ENCODE measurements around the gene TUBGCP2.

The TUBGCP2 gene

GRCh38 chr10:133308421-133309099 is at the start of gene TUBGCP2, which contains the start of gene ZNF511 (continued):
- TF ChIP-seq ZNF280C (tag by site-specific recombination; IDR thresholded peaks at IDR 0.05), result no peak
- no peak for TF ChIP-seq ZNF555 (tag by site-specific recombination; conservative IDR thresholded peaks at IDR 0.05)
- no peak for TF ChIP-seq ZBTB17 (tag by site-specific recombination; IDR thresholded peaks at IDR 0.05)
- no peak for TF ChIP-seq ZNF155 (tag by site-specific recombination; IDR thresholded peaks at IDR 0.05)
- peak; percentile 81 for TF ChIP-seq ZBTB26 (tag by site-specific recombination; optimal IDR thresholded peaks at IDR 0.05)
- no peak for TF ChIP-seq ZNF645 (tag by site-specific recombination; IDR thresholded peaks at IDR 0.05)
- no peak for TF ChIP-seq ZNF23 (tag by site-specific recombination; IDR thresholded peaks at IDR 0.05; ENCODE audit: borderline replicate concordance)
- TF ChIP-seq ZNF362 (tag by site-specific recombination; IDR thresholded peaks at IDR 0.05), result no peak
- TF ChIP-seq, protein P1, sequence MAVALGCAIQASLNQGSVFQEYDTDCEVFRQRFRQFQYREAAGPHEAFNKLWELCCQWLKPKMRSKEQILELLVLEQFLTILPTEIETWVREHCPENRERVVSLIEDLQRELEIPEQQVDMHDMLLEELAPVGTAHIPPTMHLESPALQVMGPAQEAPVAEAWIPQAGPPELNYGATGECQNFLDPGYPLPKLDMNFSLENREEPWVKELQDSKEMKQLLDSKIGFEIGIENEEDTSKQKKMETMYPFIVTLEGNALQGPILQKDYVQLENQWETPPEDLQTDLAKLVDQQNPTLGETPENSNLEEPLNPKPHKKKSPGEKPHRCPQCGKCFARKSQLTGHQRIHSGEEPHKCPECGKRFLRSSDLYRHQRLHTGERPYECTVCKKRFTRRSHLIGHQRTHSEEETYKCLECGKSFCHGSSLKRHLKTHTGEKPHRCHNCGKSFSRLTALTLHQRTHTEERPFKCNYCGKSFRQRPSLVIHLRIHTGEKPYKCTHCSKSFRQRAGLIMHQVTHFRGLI (tag by site-specific recombination; IDR thresholded peaks at IDR 0.05), result no peak; the same call in 1 of the 2 replicates
- no peak for TF ChIP-seq AEBP2 (tag by site-specific recombination; IDR thresholded peaks at IDR 0.05; ENCODE audit: borderline replicate concordance)
- no peak for TF ChIP-seq ZNF610 (tag by site-specific recombination; IDR thresholded peaks at IDR 0.05; ENCODE audit: borderline replicate concordance)
- no peak for TF ChIP-seq ZNF366 (tag by site-specific recombination; conservative IDR thresholded peaks at IDR 0.05)
- TF ChIP-seq ZNF626 (tag by site-specific recombination; IDR thresholded peaks at IDR 0.05), result no peak; the same call in 1 of the 2 replicates
- TF ChIP-seq SCRT1 (tag by site-specific recombination; IDR thresholded peaks at IDR 0.05; ENCODE audit: borderline replicate concordance), result no peak
- TF ChIP-seq, protein P2, sequence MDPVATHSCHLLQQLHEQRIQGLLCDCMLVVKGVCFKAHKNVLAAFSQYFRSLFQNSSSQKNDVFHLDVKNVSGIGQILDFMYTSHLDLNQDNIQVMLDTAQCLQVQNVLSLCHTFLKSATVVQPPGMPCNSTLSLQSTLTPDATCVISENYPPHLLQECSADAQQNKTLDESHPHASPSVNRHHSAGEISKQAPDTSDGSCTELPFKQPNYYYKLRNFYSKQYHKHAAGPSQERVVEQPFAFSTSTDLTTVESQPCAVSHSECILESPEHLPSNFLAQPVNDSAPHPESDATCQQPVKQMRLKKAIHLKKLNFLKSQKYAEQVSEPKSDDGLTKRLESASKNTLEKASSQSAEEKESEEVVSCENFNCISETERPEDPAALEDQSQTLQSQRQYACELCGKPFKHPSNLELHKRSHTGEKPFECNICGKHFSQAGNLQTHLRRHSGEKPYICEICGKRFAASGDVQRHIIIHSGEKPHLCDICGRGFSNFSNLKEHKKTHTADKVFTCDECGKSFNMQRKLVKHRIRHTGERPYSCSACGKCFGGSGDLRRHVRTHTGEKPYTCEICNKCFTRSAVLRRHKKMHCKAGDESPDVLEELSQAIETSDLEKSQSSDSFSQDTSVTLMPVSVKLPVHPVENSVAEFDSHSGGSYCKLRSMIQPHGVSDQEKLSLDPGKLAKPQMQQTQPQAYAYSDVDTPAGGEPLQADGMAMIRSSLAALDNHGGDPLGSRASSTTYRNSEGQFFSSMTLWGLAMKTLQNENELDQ (tag by site-specific recombination; IDR thresholded peaks at IDR 0.05; ENCODE audit: low read depth), result no peak
- TF ChIP-seq ZNF112 (tag by site-specific recombination; IDR thresholded peaks at IDR 0.05), result no peak
- no peak for TF ChIP-seq SETDB1 (IDR thresholded peaks at IDR 0.05; ENCODE audit: insufficient read length, low read length)
- TF ChIP-seq ZNF530 (tag by site-specific recombination; IDR thresholded peaks at IDR 0.05; ENCODE audit: low read depth), result no peak
- TF ChIP-seq ZNF785 (tag by site-specific recombination; IDR thresholded peaks at IDR 0.05), result no peak

Measured in HEK293 (cell line).